HCT116 (cell line): ENCODE measurements around the gene C2CD3. TPM values are rescaled to one million over a fixed set of nuclear protein-coding genes. Genes with fewer than 3 reads are reported as not detected.

Experiments used
- ATAC-seq: fragments of 200-7000 bp; cut with Tn5 transposase; 2 replicates; pipeline ENCODE4 v1.9.1; 2020; ENCODE audit warnings: mild to moderate bottlenecking, moderate library complexity
- BruUV-seq: library from RNA; stranded (reverse); fragments of 400-500 nt; replicated peaks from 2 replicates; lab custom pipeline; 2021; lab: Mats Ljungman, UMichigan
- CTCF ChIA-PET: fragments of 300-600 bp; sonication (Branson Sonifier 250); formaldehyde crosslinking; loops from one replicate; lab custom pipeline; 2021; ENCODE audit warnings: antibody characterized with exemption; lab: Charles Lee
- POLR2A ChIA-PET: fragments of 300-600, 350-600 bp; sonication (Branson Sonifier 250); formaldehyde crosslinking; loops from one replicate; lab custom pipeline; 2021; ENCODE audit warnings: antibody characterized with exemption; lab: Charles Lee
- RAD21 ChIA-PET, 2 experiments: fragments of 300-600 bp; sonication (Branson Sonifier 250); formaldehyde crosslinking; loops; one replicate each; lab custom pipeline; 2023; ENCODE audit warnings: low total read pairs in 2 of 2; ENCODE audit not compliant: uncharacterized antibody in 2 of 2, unreplicated experiment in 2 of 2, low non-redundant PET in 1 of 2; lab: Charles Lee
- DNase-seq: peaks from one replicate; pipeline ENCODE4 v3.0.0-alpha.2; 2010; ENCODE audit warnings: low read depth, low spot score
- H2AFZ ChIP-seq: fragments of 200-600 bp; shearing (Covaris generic), sonication (generic); 2 replicates; pipeline ENCODE4 v1.6.1; 2017; ENCODE audit warnings: low read depth, mixed run types, mixed read lengths, antibody characterized with exemption, low read length; ENCODE audit not compliant: poor library complexity, severe bottlenecking
- H3K27ac ChIP-seq: 2 replicates; pipeline ENCODE4 v1.5.1; 2012; ENCODE audit warnings: low read depth, low read length
- H3K27me3 ChIP-seq: fragments of 200-600 bp; sonication (generic); 2 replicates; pipeline ENCODE4 v1.6.1; 2016; ENCODE audit warnings: mixed run types, low read length, mixed read lengths; ENCODE audit not compliant: insufficient read depth
- H3K36me3 ChIP-seq, 2 experiments: fragments of 200-500 bp in 1 of 2; fragments of 200-600 bp in 1 of 2; sonication (Bioruptor generic) in 1 of 2; sonication (generic) in 1 of 2; 2 replicates each; pipeline versions ENCODE4 v1.5.1 to v1.6.1; 2014 to 2016; ENCODE audit warnings: low read length in 2 of 2, inconsistent platforms in 1 of 2, mixed read lengths in 1 of 2, mixed run types in 1 of 2; ENCODE audit not compliant: insufficient read depth in 2 of 2, control insufficient read depth in 1 of 2
- H3K4me1 ChIP-seq, 2 experiments: fragments of 200-600 bp in 1 of 2; sonication (generic) in 1 of 2; 2 replicates each; pipeline versions ENCODE4 v1.5.1 to v1.6.1; 2012 to 2017; ENCODE audit warnings: low read length in 2 of 2, inconsistent platforms in 1 of 2, mild to moderate bottlenecking in 1 of 2, mixed read lengths in 1 of 2, mixed run types in 1 of 2, moderate library complexity in 1 of 2; ENCODE audit not compliant: insufficient read depth in 2 of 2, control insufficient read depth in 1 of 2
- H3K4me2 ChIP-seq: fragments of 200-600 bp; sonication (generic); 2 replicates; pipeline ENCODE4 v1.6.1; 2017; ENCODE audit warnings: mixed run types, low read length, mixed read lengths
- H3K4me3 ChIP-seq, 2 experiments: fragments of 200-600 bp in 1 of 2; sonication (generic) in 1 of 2; replicated peaks in 1 of 2; 2 replicates each; pipeline ENCODE4 v1.5.1; 2011 to 2016; ENCODE audit warnings: low read length in 2 of 2, control low read depth in 1 of 2, low read depth in 1 of 2, mild to moderate bottlenecking in 1 of 2, mixed read lengths in 1 of 2, mixed run types in 1 of 2
- H3K79me2 ChIP-seq: fragments of 200-600 bp; sonication (generic); 2 replicates; pipeline ENCODE4 v1.6.1; 2017; ENCODE audit warnings: mild to moderate bottlenecking, mixed run types, low read length, moderate library complexity, mixed read lengths; ENCODE audit not compliant: insufficient read depth
- H3K9ac ChIP-seq: fragments of 200-600 bp; sonication (generic); 2 replicates; pipeline ENCODE4 v1.6.1; 2016; ENCODE audit warnings: low read length, mixed read lengths
- H3K9me2 ChIP-seq: fragments of 200-600 bp; sonication (generic), shearing (Covaris generic); 2 replicates; pipeline ENCODE4 v1.6.1; 2017; ENCODE audit warnings: mixed run types, mild to moderate bottlenecking, moderate library complexity; ENCODE audit not compliant: insufficient read depth
- H3K9me3 ChIP-seq, 2 experiments: fragments of 200-500 bp in 1 of 2; fragments of 200-600 bp in 1 of 2; sonication (Bioruptor generic) in 1 of 2; sonication (generic) in 1 of 2; 2 replicates each; pipeline ENCODE4 v1.6.1; 2014 to 2017; ENCODE audit warnings: low read length in 2 of 2, mixed read lengths in 2 of 2, inconsistent platforms in 1 of 2, low read depth in 1 of 2, mild to moderate bottlenecking in 1 of 2, mixed run types in 1 of 2, moderate library complexity in 1 of 2; ENCODE audit not compliant: control insufficient read depth in 1 of 2, insufficient read depth in 1 of 2
- H4K20me1 ChIP-seq: fragments of 200-600 bp; sonication (generic), shearing (Covaris generic); 2 replicates; pipeline ENCODE4 v1.6.1; 2017; ENCODE audit warnings: mixed run types, mild to moderate bottlenecking, moderate library complexity; ENCODE audit not compliant: insufficient read depth
- ATF3 ChIP-seq: IDR thresholded peaks from 2 replicates; pipeline ENCODE4 v1.6.1; 2012
- CBX3 ChIP-seq: IDR thresholded peaks from 2 replicates; pipeline ENCODE4 v1.6.1; 2012; ENCODE audit warnings: low read depth
- CEBPB ChIP-seq: IDR thresholded peaks from 2 replicates; pipeline ENCODE4 v1.6.1; 2012; ENCODE audit warnings: low read depth
- CTCF ChIP-seq, 3 experiments: fragments of 200-600 bp in 1 of 3; sonication (generic) in 1 of 3; IDR thresholded peaks in 2 of 3; conservative IDR thresholded peaks in 1 of 3; 2 replicates each; pipeline ENCODE4 v1.5.1; 2012 to 2017; ENCODE audit warnings: low read depth in 2 of 3, low read length in 2 of 3, antibody characterized with exemption in 1 of 3, borderline replicate concordance in 1 of 3, control low read depth in 1 of 3, mild to moderate bottlenecking in 1 of 3, mixed read lengths in 1 of 3, mixed run types in 1 of 3, moderate library complexity in 1 of 3; ENCODE audit not compliant: insufficient read depth in 1 of 3
- ELF1 ChIP-seq: IDR thresholded peaks from 2 replicates; pipeline ENCODE4 v1.6.1; 2012; ENCODE audit warnings: low read depth, borderline replicate concordance
- EZH2 ChIP-seq: fragments of 200-600 bp; sonication (generic); IDR thresholded peaks from 2 replicates; pipeline ENCODE4 v1.6.1; 2017; ENCODE audit warnings: antibody characterized with exemption, mixed run types
- EZH2phosphoT487 ChIP-seq: fragments of 200-600 bp; IDR thresholded peaks from 2 replicates; pipeline ENCODE4 v1.6.1; 2018; ENCODE audit warnings: antibody characterized with exemption, borderline replicate concordance
- JUND ChIP-seq: IDR thresholded peaks from 2 replicates; pipeline ENCODE4 v1.6.1; 2012
- MAX ChIP-seq: IDR thresholded peaks from 2 replicates; pipeline ENCODE4 v1.6.1; 2012
- POLR2A ChIP-seq: IDR thresholded peaks from 2 replicates; pipeline ENCODE4 v1.7.0; 2011; ENCODE audit warnings: borderline replicate concordance; ENCODE audit not compliant: insufficient read depth, insufficient read length; ENCODE audit errors: extremely low read depth
- POLR2AphosphoS5 ChIP-seq: IDR thresholded peaks from 2 replicates; pipeline ENCODE4 v1.6.1; 2011; ENCODE audit warnings: mild to moderate bottlenecking, low read depth, low read length, moderate library complexity
- RAD21 ChIP-seq: IDR thresholded peaks from 2 replicates; pipeline ENCODE4 v1.6.1; 2012; ENCODE audit warnings: low read depth, mild to moderate bottlenecking
- REST ChIP-seq: IDR thresholded peaks from 2 replicates; pipeline ENCODE4 v1.6.1; 2012; ENCODE audit warnings: low read depth
- SIN3A ChIP-seq: IDR thresholded peaks from 2 replicates; pipeline ENCODE4 v1.6.1; 2012; ENCODE audit warnings: low read depth
- SP1 ChIP-seq: IDR thresholded peaks from 2 replicates; pipeline ENCODE4 v1.6.1; 2012; ENCODE audit warnings: low read depth
- SRF ChIP-seq: IDR thresholded peaks from 2 replicates; pipeline ENCODE4 v1.6.1; 2012; ENCODE audit warnings: low read depth
- YY1 ChIP-seq: IDR thresholded peaks from 2 replicates; pipeline ENCODE4 v1.6.1; 2011; ENCODE audit warnings: low read length, low read depth, moderate library complexity, mild to moderate bottlenecking; ENCODE audit not compliant: insufficient replicate concordance; ENCODE audit errors: extremely low read depth
- ZBTB33 ChIP-seq: IDR thresholded peaks from 2 replicates; pipeline ENCODE4 v1.6.1; 2011; ENCODE audit warnings: mild to moderate bottlenecking, low read length, moderate library complexity; ENCODE audit not compliant: insufficient replicate concordance; ENCODE audit errors: extremely low read depth
- ZFX ChIP-seq: fragments of 450-650 bp; IDR thresholded peaks from 2 replicates; pipeline ENCODE4 v1.6.1; 2017
- ZNF274 ChIP-seq: fragments of 200-500 bp; sonication (Bioruptor generic); IDR thresholded peaks from 2 replicates; pipeline ENCODE4 v1.6.1; 2014; ENCODE audit warnings: mild to moderate bottlenecking, low read depth, low read length, inconsistent platforms
- intact Hi-C: fragments of 100-400 bp; cut with micrococcal nuclease; formaldehyde crosslinking; loops from 2 replicates; pipeline ENCODE4 v1.10.0; 2022
- total RNA-seq: library from RNA; stranded (reverse); gene quantifications from one replicate; pipeline ENCODE4 v1.2.1, GENCODE V29; 2021; ENCODE audit not compliant: unreplicated experiment

C2CD3 gene
- total RNA-seq, 1 experiment from 2014 or later, result 30.6 TPM

GRCh38 chr11:74121804-74122203, 49.0 kb downstream of the C2CD3 start:
- H3K9ac ChIP-seq, result no peak overlapping the region
- no peaks in the 10 kb centered on the region for H3K4me1 ChIP-seq
- H3K27me3 ChIP-seq, result no peaks in the 10 kb centered on the region
- intact Hi-C loops, result no loop called here
- 0 out of 4 replicates have a peak, but pooled peaks cover 0 to 5% of the 10 kb centered on the region in 2 experiments for H3K36me3 ChIP-seq
- no peak for TF ChIP-seq CEBPB
- TF ChIP-seq CBX3, result no peak
- no peak for TF ChIP-seq REST
- no peak for TF ChIP-seq SIN3A
- TF ChIP-seq POLR2AphosphoS5, result no peak
- TF ChIP-seq POLR2A, result no peak
- TF ChIP-seq CTCF (IDR thresholded peaks at IDR 0.05 in 2 of 3, conservative IDR thresholded peaks at IDR 0.05 in 1 of 3; ENCODE audit: borderline replicate concordance in 1 of 3, insufficient read depth in 1 of 3, low read depth in 2 of 3, low read length in 2 of 3), result no peak
- no peak for TF ChIP-seq YY1
- TF ChIP-seq ELF1, result no peak
- TF ChIP-seq SRF, result no peak
- no peak for TF ChIP-seq SP1
- TF ChIP-seq JUND, result no peak
- no peak for TF ChIP-seq ZNF274
- no peak for TF ChIP-seq MAX
- TF ChIP-seq ATF3, result no peak
- TF ChIP-seq ZFX, result no peak
- TF ChIP-seq ZBTB33, result no peak
- no peak for TF ChIP-seq EZH2phosphoT487
- no peak for TF ChIP-seq RAD21
- no peak for TF ChIP-seq EZH2
- TF ChIP-seq, all 23 proteins: peak for 0
- H3K4me3 ChIP-seq, result no peak overlapping the region
- no peaks in the 10 kb centered on the region for H3K79me2 ChIP-seq
- no peak overlapping the region for H3K27ac ChIP-seq
- POLR2A ChIA-PET, result no interaction called here
- H3K9me3 ChIP-seq, result no peaks in the 10 kb centered on the region
- RAD21 ChIA-PET, result no interaction called here
- no TSS peak for BruUV-seq
- no peaks in the 10 kb centered on the region for H4K20me1 ChIP-seq
- H2AFZ ChIP-seq, result no peak overlapping the region
- ATAC-seq (no peak), DNase-seq (no peak)
- no peaks in the 10 kb centered on the region for H3K9me2 ChIP-seq
- CTCF ChIA-PET, result no interaction called here
- H3K4me2 ChIP-seq, result no peak overlapping the region
